CD4-positive, alpha-beta T cell treated with Interleukin-2 at 100 ng/mL for 4 hours (primary cell): ENCODE measurements around the gene SMTNL2.
A peak's percentile ranks its signal among the peaks of the same experiment; 100 is the strongest.

Experiments
- DNase-seq: peaks from one replicate; pipeline ENCODE4 v3.0.0-alpha.2; 2020; ENCODE audit warnings: low spot score

Gene SMTNL2

DNA sequence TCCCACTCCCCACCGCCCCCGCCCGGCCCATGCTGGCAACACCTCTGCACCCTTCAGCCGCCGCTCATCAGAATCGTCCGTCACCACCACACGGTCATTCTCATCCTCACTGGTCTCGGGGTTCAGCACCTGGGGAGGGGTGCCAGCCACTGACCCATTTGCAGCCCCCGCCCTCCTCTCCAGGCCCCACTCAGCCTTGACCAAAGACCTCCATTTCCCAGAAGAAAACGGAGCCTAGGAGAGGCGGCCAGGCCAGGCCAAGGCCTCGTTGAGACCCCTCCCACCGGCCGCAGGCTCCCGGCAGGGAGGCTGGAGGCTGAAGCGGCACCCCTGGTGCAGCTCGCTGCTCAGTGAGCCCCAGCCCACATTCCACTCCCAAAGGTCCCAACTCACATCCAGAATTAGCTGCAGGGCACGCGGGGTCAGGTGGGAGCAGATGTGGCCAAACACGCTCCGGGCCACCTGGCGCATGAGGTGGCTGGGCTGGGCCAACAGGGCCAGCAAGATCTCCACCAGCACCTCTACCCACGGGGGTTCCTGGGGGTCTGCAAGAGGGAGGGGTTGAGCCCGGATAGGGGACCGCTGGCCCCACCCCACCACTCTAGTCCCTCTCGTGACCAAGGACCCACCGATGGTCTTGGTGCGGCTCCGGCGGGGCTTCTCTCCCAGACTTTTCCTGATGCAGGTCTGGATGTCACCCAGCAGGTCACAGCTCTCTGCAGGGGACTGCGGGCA lies 38.9 kb upstream of the SMTNL2 start:
- DNase-seq, result no peak

GRCh38 chr17:4547118-4547906 lies 37.0 kb upstream of the SMTNL2 start:
- DNase-seq, result no peak

- no peak for DNase-seq
Measured at GRCh38 chr17:4548061-4548461, 36.3 kb upstream of the SMTNL2 start.

DNA sequence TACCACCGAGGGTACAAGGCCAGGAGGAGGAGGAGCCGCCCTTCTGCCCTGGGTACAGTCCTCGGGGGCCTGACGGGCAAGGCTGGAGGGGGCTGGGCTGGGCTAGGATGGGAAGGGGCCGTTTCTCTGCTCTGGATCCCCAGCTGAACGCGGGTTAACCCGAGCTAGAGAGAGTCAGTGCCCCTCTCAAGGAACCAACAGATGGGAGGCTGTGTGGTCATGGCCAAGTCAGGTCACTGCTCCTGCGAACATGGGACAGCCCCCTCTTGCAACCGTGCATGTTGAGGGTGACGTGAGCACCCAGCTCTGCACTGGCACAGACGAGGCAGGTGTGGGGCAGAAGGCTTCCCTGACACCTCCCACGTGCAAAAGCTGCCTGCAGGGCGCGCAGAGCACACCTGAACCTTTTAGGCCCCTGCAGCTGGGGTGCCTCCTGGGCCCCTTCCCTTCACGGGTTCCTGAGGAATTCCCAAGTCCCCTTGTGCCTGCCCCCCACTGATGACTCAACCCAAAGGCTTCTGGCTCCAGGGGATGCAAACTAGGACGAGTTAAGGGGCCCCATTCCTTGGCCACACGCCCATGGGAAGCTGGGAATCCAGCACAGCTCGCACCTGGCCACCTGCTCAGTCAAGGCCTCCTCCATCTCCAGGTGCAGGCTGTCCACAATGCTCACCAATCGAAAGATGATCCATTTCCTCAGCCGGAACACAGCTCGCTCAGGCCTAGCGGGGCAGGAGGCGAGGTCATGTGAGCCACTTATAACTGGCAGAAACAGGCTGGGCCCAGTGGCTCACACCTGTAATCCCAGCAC lies 35.4 kb upstream of the SMTNL2 start:
- no peak for DNase-seq

DNA sequence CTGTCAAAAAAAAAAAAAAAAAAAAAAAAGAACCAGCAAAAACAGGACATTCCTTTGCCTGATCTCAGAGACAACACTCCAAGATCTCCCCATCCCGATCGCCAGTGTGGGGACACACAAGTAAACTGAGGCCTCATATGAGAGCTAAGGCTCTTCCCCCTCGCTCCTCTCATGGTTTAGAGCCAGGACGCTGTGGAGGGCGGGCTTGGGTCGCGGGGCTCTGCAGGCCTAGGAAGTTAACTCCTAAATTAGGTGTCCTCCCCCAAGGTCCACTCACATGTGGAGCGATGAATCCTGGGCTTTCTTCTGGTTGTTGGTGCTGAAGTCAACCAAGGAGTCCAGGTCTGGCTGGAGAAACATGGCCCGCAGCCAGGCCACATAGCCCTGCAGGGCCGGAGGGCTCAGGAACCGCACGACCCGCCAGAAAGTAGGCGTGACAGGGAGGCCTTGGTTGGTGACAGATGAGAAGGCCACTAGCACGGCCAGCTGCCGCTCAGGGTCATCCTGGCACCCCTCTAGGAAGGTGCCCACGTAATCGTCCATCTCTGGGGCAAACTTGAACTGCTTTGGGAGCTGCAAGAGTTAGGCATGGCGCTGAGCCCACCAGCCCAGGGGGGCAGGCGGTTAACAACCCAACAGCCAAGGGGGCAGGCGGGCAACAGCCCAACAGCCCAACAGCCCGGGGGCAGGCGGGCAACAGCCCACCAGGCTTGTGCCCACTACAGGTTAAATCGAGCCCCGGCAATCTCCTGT lies 34.4 kb upstream of the SMTNL2 start:
- DNase-seq, result no peak

DNA sequence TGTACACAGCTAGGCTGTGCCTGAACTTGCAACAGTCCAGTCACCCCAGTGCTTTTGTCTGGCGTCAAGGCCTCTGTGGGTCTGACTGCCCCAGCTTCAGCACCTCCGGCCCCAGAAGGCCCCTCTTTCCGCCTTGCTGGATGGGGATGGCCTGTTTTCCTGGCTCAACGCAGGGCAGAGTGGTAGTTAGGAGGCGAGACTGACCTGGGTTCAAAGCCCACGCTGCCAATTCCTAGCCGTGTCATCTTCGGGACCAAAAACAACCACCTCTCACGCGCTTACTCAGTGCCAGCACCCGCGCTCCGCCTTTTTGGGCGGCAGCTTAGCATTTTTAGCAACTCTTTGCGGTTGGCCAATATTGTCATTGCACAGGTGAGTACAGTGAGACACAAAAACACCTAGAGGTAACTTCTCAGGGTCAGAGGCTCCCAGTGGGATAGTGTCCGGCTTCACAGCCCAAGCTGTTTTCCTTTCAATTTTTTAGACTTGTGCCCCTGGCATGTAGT lies 33.7 kb upstream of the SMTNL2 start:
- no peak for DNase-seq

DNA sequence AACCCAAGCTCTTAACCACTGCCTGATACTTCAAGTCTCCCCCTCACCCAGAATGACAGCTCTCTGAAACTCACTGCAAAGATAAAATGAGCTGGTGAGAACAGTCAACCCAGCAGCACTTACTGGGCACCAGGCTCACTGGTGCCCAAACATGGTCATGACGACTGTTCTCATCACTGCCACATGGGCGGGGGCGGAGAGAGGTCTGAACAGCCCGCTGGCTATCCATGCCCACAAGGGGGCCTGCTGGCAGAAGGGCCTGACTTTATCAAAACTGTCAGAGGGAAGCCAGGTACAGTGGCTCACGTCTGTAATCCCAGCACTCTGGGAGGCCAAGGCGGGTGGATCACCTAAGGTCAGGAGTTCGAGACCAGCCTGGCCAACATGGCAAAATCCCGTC lies 33.2 kb upstream of the SMTNL2 start:
- no peak for DNase-seq

- no peak for DNase-seq
Measured at GRCh38 chr17:4551796-4552525, 32.4 kb upstream of the SMTNL2 start.

GRCh38 chr17:4553669-4554068 lies 30.7 kb upstream of the SMTNL2 start:
- no peak for DNase-seq

DNA sequence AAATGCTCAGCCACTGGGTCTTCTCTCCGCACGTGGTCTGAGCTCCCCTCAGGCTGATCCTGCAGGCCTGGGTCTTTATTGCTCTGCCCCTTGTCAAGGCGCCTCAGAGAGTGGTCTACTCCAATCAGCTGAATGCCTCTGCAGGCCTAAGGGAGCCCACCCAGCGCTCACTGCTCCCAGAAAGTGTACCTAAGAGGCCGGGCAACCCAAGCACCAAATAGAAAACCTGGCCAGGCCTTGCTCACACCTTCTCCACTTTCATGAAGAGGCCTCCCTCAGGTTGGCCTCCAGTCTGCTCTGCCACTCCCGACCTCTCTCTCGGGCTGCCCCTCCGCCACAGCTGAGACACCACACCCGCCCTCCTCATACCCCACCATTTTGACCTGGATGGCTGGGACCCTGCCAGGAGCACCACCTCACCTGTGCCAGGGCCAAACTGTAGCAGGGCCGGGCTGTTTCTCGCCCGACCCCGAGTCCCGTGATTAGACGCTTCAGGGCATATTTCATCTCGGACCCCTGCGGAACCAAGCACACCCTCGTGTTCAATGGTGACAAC lies 29.8 kb upstream of the SMTNL2 start:
- no peak for DNase-seq

- DNase-seq, result peak; percentile 97
Measured at GRCh38 chr17:4554997-4555799, 29.1 kb upstream of the SMTNL2 start, which contains the start of gene MYBBP1A. TSS of gene MYBBP1A (minus strand) at chr17:4555384. CDS start at chr17:4555324, 60 bp downstream.

GRCh38 chr17:4555873-4556759 lies 28.2 kb upstream of the SMTNL2 start:
- no peak for DNase-seq

GRCh38 chr17:4556996-4557395 lies 27.3 kb upstream of the SMTNL2 start:
- DNase-seq, result no peak

DNA sequence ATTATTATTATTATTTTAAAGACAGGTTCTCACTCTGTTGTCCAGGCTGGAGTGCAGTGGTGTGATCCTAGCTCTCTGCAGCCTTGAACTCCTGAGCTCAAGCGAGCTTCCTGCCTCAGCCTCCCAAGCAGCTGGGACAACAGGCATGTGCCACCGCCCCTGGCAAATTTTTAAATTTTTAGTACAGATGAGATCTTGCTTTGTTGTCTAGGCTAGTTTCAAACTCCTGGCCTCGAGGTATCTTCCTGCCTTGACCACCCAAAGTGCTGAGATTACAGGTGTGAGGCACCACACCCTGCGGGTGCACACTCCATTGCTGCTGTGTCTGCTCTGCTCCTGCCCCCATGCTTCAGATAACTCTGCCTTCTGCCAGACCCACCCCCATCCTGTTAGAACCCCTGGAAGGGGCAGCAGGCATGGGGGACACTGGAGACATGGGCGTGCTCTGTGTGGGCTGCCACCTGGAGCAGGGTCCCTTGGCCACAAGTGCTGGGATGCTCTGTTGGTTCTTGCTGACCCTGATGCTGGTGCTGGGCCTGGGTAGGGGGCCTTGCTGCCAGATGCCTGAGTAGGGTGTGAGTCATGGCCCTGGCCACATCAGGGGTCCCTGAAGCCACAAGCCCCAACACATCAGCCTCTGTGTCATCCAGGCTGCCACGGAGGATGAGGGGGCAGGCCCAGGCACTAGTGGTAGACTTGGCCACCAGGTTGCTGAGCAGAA lies 26.5 kb upstream of the SMTNL2 start:
- DNase-seq, result no peak

- DNase-seq, result no peak
Measured at GRCh38 chr17:4558347-4558971, 25.9 kb upstream of the SMTNL2 start.

GRCh38 chr17:4559139-4559791 lies 25.1 kb upstream of the SMTNL2 start:
- DNase-seq, result no peak

DNA sequence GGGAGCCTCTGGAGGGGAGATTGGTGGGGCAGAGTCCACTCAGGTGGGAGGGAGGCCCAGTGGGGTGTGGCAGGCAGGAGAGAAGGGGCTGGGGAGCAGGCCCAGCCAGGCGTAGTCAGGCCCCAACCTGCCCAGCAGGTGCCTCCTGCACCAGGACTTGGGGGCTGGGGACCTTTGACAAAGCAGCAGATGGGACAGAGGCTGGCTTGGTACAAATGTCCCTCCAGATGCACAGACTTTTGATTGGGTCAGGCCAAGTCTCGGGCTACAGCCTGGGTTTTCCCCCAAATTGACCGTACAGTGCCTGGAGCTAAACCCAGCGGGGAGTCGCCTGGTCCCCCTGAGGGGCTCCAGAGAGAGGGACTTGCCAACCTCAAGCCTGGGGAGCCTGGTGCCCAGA lies 24.4 kb upstream of the SMTNL2 start:
- no peak for DNase-seq
